Transverse colon (tissue), 4 donors: ENCODE data around the gene SPACA6. TPM values are rescaled to one million over a fixed set of nuclear protein-coding genes. Genes with fewer than 3 reads are reported as not detected.
A peak's percentile ranks its signal among the peaks of the same experiment; 100 is the strongest.

ENCODE experiments used
- DNase-seq: peaks from one replicate; pipeline ENCODE4 v3.0.0-alpha.2; 2019
- H3K27ac ChIP-seq, 4 donors: fragments of 200-600 bp; sonication (generic); 2 replicates each; pipeline ENCODE4 v1.5.1; 2016 to 2018; ENCODE audit warnings: inconsistent platforms in 4 of 4
- H3K27me3 ChIP-seq: fragments of 200-600 bp; sonication (generic); 2 replicates; pipeline ENCODE4 v1.5.1; 2017; ENCODE audit warnings: inconsistent platforms
- H3K36me3 ChIP-seq, 4 donors: fragments of 200-600 bp; sonication (generic); 2 replicates each; pipeline ENCODE4 v1.5.1; 2017 to 2019; ENCODE audit warnings: inconsistent platforms in 4 of 4
- H3K4me1 ChIP-seq, 4 donors: fragments of 200-600 bp; sonication (generic); 2 replicates each; pipeline ENCODE4 v1.5.1; 2017 to 2020; ENCODE audit warnings: inconsistent platforms in 4 of 4
- H3K4me3 ChIP-seq, 4 donors: fragments of 200-600 bp; sonication (generic); 1 replicate in 1 of 4; 2 replicates in 3 of 4; pipeline versions ENCODE4 v1.5.1 to v1.6.1; 2017 to 2019; ENCODE audit warnings: inconsistent platforms in 4 of 4
- H3K9me3 ChIP-seq, 2 donors: fragments of 200-600 bp; sonication (generic); 2 replicates each; pipeline ENCODE4 v1.5.1; 2017 to 2019; ENCODE audit warnings: inconsistent platforms in 2 of 2
- EP300 ChIP-seq: sonication (generic); formaldehyde crosslinking; IDR thresholded peaks from one replicate; pipeline ENCODE4 v1.6.1; 2017; ENCODE audit warnings: antibody characterized with exemption, low read depth
- POLR2A ChIP-seq: fragments of 450-650 bp; IDR thresholded peaks from one replicate; pipeline ENCODE4 v1.6.1; 2016; ENCODE audit warnings: antibody characterized with exemption, mild to moderate bottlenecking, moderate library complexity
- POLR2AphosphoS5 ChIP-seq, 3 donors: sonication (generic); formaldehyde crosslinking; IDR thresholded peaks; one replicate each; pipeline ENCODE4 v1.6.1; 2016; ENCODE audit warnings: antibody characterized with exemption in 3 of 3
- WGBS, 2 donors: methylation state at CpG; one replicate each; pipeline ENCODE4 v1.1.5; 2018; ENCODE audit warnings: low coverage in 1 of 2; 5-methylcytosine and 5-hydroxymethylcytosine counted together
- in situ Hi-C, 4 donors: fragments of 200-750 bp; cut with MboI; loops; one replicate each; pipeline versions ENCODE4 v1.15.0 to v1.15.1; 2017; ENCODE audit warnings: low sequenced_read_pairs in 3 of 4, low pct_ligation_motif_present in 1 of 4, low pct_unique_long_range_greater_than_20kb in 1 of 4
- intact Hi-C: fragments of 100-400 bp; cut with DNase I; formaldehyde crosslinking; loops from one replicate; pipeline ENCODE4 v1.15.1; 2023; ENCODE audit warnings: low total_unique reads
- total RNA-seq, 4 donors: library from RNA; depleted of rRNA; stranded (reverse); fragments of >200 nt; gene quantifications; one replicate each; pipeline ENCODE4 v1.1.0, GENCODE V29; 2016
- TF ChIP-seq, protein P1 (sequence below), 5 experiments: fragments of 200-600 bp in 3 of 5; fragments of 450-650 bp in 2 of 5; sonication (generic) in 3 of 5; IDR thresholded peaks; 1 replicate in 2 of 5; 2 replicates in 3 of 5; pipeline ENCODE4 v1.5.1; 2016 to 2017; ENCODE audit warnings: antibody characterized with exemption in 5 of 5, inconsistent platforms in 3 of 5, mild to moderate bottlenecking in 2 of 5, moderate library complexity in 1 of 5

Gene SPACA6
- total RNA-seq, 4 donors from 2014 or later, result 2.3 to 25.1 (median 12.4) TPM

DNA sequence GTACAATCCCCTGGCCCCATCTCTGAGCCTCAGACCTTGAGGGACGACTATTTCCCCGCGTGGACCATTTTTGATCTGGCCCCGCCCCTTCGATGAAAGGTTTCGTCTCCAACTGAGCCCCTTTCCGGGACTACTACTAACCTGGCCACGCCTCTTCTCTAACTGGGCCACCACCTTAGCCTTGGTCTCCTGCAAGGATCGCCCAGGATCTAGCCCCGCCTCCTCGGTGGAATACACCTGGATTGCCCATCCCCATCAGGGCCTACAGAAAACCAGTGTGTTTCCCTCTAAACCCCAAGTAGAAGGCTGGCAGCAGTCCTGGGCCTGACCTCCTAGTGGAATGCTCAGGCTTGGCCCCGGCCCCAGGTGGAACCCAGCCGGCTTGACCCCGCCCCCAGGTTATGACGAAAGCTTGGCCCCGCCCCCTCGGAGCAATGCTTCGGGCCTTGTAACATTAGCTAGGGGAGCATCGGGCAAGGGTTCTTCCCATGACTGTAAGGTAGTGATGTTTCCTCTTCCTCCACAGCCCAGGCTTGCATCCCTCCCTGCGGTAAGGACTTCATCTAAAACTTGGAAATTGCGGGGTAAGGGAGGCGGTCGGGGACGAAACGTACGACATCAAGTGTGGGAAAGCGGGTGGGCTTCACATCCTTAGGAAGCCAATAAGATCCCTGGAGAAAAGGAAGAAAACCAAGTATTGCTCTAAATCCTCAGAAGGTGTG is 9.1 kb downstream of the SPACA6 start:
- peak; percentile 84 for DNase-seq
- intact Hi-C loops (loop anchor here (2.0 kb wide), 1 partner anchor 13 kb away; no protein-coding TSS in a partner anchor), in situ Hi-C loops (no loop called here)
- peak overlapping the region; percentile 89 to 95 (median 94) for H3K27ac ChIP-seq
- H3K9me3 ChIP-seq, result no peaks in the 10 kb centered on the region
- no peaks in the 10 kb centered on the region for H3K27me3 ChIP-seq
- 18 to 37% methylated on average over 7 to 27 of the region's 27 CpGs for WGBS, 2 donors
- TF ChIP-seq POLR2AphosphoS5 (IDR thresholded peaks at IDR 0.05) (peak in 1 of 3 donors; percentile 4), EP300 (no peak), POLR2A (no peak)
- TF ChIP-seq, protein P1, sequence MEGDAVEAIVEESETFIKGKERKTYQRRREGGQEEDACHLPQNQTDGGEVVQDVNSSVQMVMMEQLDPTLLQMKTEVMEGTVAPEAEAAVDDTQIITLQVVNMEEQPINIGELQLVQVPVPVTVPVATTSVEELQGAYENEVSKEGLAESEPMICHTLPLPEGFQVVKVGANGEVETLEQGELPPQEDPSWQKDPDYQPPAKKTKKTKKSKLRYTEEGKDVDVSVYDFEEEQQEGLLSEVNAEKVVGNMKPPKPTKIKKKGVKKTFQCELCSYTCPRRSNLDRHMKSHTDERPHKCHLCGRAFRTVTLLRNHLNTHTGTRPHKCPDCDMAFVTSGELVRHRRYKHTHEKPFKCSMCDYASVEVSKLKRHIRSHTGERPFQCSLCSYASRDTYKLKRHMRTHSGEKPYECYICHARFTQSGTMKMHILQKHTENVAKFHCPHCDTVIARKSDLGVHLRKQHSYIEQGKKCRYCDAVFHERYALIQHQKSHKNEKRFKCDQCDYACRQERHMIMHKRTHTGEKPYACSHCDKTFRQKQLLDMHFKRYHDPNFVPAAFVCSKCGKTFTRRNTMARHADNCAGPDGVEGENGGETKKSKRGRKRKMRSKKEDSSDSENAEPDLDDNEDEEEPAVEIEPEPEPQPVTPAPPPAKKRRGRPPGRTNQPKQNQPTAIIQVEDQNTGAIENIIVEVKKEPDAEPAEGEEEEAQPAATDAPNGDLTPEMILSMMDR (IDR thresholded peaks at IDR 0.05), result no peak
- H3K36me3 ChIP-seq, result no peaks in the 10 kb centered on the region
- peaks cover 13 to 36% (median 25%) of the 10 kb centered on the region in 4 donors for H3K4me1 ChIP-seq
- H3K4me3 ChIP-seq, result peak overlapping the region in 1 of 4 donors; percentile 66

DNA sequence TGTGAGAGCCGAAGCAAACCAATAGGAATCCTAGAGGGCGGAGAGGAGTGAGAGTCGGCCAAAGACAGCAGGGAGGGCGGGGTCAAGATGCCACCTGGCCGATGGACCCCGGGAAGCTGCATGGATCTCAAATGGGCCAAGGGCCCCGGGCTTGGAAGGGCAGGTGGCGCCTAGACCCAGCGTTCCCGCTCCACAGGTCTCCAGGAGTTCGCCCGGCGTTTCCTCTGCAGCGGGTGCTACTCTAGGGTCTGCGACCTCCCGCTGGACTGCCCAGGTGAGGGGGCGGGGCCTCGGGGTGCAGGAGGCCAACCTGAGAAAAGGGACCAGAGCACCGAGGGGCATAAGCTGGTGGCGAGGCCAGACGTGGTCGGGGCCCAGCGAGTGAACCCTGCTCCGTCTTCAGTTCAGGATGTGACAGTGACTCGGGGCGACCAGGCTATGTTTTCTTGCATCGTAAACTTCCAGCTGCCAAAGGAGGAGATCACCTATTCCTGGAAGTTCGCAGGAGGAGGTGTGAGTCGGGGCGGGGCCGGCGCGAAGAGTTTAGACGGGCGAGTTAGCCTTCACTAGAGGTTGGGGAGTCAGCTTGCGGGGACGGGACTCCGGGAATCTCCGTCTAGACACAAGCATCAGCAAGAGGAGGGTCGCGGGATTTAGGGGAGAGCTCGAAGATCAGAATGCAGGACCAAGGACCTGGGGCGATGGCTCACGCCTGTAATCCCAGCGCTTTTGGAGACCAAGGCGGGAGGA is 9.9 kb downstream of the SPACA6 start:
- H3K4me3 ChIP-seq, result peak overlapping the region in 2 of 4 donors; percentile 66 to 80
- H3K27me3 ChIP-seq, result no peaks in the 10 kb centered on the region
- intact Hi-C loops, result loop anchor here (2.0 kb wide), 1 partner anchor 14 kb away; no protein-coding TSS in a partner anchor
- H3K9me3 ChIP-seq, result no peaks in the 10 kb centered on the region
- TF ChIP-seq EP300 (no peak), POLR2AphosphoS5 (IDR thresholded peaks at IDR 0.05) (peak in 1 of 3 donors; percentile 23)
- in situ Hi-C loops, result no loop called here
- no peaks in the 10 kb centered on the region for H3K36me3 ChIP-seq
- 34% methylated on average over 46 of the region's 46 CpGs; no CpG with 5 or more reads in 1 of the 2 donors for WGBS, 2 donors
- peak overlapping the region; percentile 89 to 95 (median 94) for H3K27ac ChIP-seq
- peak; percentile 70 for DNase-seq
- peaks cover 13 to 36% (median 25%) of the 10 kb centered on the region in 4 donors for H3K4me1 ChIP-seq

GRCh38 chr19:51703575-51704515 is 10.7 kb downstream of the SPACA6 start:
- Histone ChIP-seq H3K4me1 (peaks cover 13 to 36% (median 25%) of the 10 kb centered on the region in 4 donors), H3K9me3 (no peaks in the 10 kb centered on the region), H3K36me3 (no peaks in the 10 kb centered on the region), H3K4me3 (peak overlapping the region; percentile 54 to 81 (median 73)), H3K27me3 (no peaks in the 10 kb centered on the region), H3K27ac (peak overlapping the region; percentile 89 to 95 (median 94))
- WGBS, 2 donors, result 0 to 1% methylated on average over 7 to 51 of the region's 74 CpGs
- in situ Hi-C loops (no loop called here), intact Hi-C loops (loop anchor here (2.0 kb wide), 1 partner anchor 15 kb away; no protein-coding TSS in a partner anchor)
- TF ChIP-seq, protein P1 (IDR thresholded peaks at IDR 0.05), result peak in 3 of 5 experiments; percentile 36 to 57 (median 41)
- TF ChIP-seq POLR2A (peak; percentile 85), POLR2AphosphoS5 (IDR thresholded peaks at IDR 0.05) (peak; percentile 87 to 93 (median 93)), EP300 (peak; percentile 9)
- peak; percentile 98 for DNase-seq

GRCh38 chr19:51704626-51705025 is 11.5 kb downstream of the SPACA6 start:
- Histone ChIP-seq H3K27ac (peak overlapping the region; percentile 89 to 95 (median 94)), H3K4me3 (peak overlapping the region; percentile 54 to 81 (median 73)), H3K27me3 (no peaks in the 10 kb centered on the region), H3K36me3 (no peaks in the 10 kb centered on the region), H3K4me1 (peaks cover 13 to 36% (median 25%) of the 10 kb centered on the region in 4 donors), H3K9me3 (no peaks in the 10 kb centered on the region)
- DNase-seq, result no peak
- WGBS, 2 donors, result 43% methylated on average over 4 of the region's 4 CpGs; no CpG with 5 or more reads in 1 of the 2 donors
- in situ Hi-C loops, result no loop called here
- TF ChIP-seq EP300, result no peak
- no peak for TF ChIP-seq POLR2A
- no peak for TF ChIP-seq POLR2AphosphoS5 (IDR thresholded peaks at IDR 0.05)
- TF ChIP-seq, protein P1 (IDR thresholded peaks at IDR 0.05), result no peak
- intact Hi-C loops, result no loop called here
